ENCODE results near the gene RRAGB. TPM values are rescaled to one million over a fixed set of nuclear protein-coding genes. Genes with fewer than 3 reads are reported as not detected.
A peak's percentile ranks its signal among the peaks of the same experiment; 100 is the strongest.
"Not testable (repeated sequence)": the region's sequence is repeated elsewhere in the genome, so short reads cannot be mapped to it uniquely, and the experiment has no call there.

RRAGB gene, protein sequence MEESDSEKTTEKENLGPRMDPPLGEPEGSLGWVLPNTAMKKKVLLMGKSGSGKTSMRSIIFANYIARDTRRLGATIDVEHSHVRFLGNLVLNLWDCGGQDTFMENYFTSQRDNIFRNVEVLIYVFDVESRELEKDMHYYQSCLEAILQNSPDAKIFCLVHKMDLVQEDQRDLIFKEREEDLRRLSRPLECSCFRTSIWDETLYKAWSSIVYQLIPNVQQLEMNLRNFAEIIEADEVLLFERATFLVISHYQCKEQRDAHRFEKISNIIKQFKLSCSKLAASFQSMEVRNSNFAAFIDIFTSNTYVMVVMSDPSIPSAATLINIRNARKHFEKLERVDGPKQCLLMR
- 16.7 and 17.1 TPM in 2 replicates for total RNA-seq (2014; rRNA removed; shearing (Covaris generic))

DNA sequence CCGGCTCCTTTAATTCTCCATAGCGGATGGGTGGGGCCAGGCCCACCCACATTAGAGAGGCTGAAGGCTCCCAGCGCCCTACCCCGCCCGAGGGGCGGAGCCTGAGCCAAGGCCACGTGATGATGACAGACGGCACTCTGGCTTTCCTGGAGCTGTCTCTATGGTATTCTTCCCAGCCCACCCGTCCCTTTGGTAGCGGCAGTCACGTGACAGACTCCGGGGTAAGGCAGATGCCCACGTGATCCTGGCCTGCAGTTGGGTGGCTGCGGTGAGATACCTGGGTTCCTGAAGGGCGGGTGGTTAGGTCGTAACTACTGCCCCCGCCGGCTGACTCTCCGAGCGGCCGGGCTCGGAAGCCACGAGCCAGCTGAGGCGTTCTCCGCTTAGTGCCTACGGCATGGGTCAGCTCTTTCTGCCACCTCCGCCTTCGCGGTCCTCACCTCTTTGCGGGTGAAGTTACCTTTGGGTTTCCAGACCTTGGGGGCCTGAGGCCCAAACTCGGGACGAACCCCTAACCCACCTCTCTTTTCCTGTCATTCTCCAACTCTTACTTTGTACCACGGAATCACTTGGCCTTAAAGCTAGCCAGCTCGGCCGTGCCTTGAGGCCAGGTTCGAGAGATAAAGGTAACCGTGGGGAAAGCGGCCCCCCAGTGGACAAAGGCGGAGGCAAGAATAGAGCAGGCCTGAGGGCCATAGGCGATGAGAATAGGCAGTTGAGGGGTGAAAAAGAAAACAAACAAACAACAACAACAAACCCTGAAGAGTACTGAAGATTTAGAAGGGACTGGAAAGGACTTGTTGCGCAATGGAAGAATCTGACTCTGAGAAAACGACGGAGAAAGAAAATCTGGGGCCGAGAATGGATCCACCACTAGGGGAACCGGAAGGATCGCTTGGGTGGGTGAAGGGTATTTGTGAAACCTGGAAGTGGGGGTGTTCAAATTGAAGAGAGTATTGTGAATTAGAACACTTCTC lies at the start of gene RRAGB:
RRAGB (plus strand) TSS at position 229 of the 977 bp plus-strand sequence; CDS start at position 808, 579 bp downstream.
- DNase-seq (ENCODE audit: low read depth) = peak; percentile 96

DNA sequence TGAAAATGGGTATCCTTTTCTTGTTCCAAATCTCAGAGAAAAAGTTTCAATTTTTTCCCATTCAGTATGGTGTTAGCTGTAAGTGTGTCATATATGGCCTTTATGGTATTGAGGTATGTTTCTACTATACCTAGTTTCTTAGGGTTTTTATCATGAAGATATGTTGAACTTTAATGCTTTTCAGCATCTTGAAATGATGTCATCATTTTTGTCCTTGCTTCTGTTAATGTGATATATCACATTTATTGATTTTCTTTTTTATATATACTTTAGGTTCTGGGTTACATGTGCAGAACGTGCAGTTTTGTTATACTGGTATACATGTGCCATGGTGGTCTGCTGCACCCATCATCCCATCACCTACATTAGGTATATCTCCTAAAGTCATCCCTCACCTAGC lies 49.5 kb upstream of the RRAGB start:
- DNase-seq (ENCODE audit: low read depth) = no peak

DNA sequence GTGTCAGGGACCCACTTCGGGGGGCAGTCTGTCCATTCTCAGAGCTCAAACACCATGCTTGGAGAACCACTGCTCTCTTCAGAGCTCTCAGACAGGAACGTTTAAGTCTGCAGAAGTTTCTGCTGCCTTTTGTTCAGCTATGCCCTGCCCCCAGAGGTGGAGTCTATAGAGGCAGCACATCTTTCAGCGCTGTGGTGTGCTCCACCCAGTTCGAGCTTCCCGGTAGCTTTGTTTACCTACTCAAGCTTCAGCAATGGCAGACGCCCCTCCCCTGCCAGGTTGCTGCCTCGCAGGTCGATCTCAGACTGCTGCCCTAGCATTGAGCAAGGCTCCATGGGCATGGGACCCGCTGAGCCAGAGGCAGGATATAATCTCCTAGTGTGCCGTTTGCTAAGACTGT lies 29.0 kb upstream of the RRAGB start:
- DNase-seq (ENCODE audit: low read depth) = not testable (repeated sequence)

DNA sequence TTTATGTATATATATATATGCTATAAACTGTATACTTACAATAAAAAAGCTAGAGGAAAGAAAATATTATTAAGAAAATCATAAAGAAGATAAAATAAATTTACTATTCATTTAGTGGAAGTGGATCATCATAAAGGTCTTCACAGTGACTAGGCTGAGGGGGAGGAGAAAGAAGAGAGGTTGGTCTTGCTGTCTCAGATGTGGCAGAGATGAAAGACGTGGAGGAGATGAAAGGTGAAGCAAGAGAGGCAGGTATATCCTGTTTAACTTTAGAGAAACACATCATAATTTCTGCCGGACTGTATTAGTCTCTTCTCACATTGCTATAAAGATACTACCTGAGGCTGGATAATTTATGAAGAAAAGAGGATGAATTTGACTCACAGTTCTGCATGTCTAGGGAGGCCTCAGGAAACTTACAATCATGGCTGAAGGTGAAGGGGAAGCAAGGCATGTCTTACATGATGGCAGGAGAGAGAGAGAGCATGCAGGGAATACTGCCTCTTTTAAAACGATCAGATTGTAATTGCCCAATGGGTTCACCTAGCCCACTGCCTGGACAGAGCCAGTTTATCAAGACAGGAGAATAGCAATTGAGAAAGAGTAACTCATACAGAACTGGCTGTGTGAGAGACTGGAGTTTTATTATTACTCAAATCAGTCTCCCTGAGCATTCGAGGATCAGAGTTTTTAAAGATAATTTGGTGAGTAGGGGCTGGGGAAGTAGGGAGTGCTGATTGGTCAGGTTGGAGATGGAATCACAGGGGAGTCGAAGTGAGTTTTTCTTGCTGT lies 22.1 kb upstream of the RRAGB start:
- DNase-seq (ENCODE audit: low read depth) = no peak

DNA sequence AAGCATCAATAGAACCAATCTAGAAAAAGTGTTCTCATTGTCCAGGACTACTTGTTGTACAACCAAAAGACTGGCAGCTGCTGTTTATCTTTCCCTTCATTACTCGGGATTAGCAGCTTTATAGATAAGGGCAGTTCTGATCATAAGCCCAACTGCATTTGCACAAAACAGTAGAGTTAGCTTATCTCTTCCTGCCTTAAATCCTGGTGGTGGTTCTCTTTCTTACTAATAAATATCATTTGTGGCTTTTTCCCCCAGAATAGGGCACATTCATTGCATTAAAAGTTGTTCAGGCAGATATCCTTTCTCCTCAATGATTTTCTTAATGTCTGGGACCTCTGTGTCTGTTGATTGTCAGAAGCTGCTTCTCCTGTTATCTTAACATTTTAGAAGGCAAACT lies 20.2 kb upstream of the RRAGB start:
- no peak for DNase-seq (ENCODE audit: low read depth)

DNA sequence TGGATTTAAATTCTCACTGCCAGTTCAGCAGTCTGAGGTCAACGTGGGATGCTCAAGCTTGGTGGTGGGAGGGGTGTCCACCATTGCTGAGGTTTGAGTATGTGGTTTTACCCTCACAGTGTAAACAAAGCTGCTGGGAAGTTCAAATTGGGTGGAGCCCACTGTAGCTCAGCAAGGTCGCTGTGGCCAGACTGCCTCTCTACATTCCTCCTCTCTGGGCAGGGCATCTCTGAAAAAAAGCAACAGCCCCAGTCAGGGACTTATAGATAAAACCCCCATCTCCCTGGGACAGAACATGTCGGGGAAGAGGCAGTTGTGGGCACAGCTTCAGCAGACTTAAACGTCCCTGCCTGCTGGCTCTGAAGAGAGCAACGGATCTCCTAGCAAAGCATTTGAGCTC lies 14.9 kb upstream of the RRAGB start:
- DNase-seq (ENCODE audit: low read depth) = no peak

DNA sequence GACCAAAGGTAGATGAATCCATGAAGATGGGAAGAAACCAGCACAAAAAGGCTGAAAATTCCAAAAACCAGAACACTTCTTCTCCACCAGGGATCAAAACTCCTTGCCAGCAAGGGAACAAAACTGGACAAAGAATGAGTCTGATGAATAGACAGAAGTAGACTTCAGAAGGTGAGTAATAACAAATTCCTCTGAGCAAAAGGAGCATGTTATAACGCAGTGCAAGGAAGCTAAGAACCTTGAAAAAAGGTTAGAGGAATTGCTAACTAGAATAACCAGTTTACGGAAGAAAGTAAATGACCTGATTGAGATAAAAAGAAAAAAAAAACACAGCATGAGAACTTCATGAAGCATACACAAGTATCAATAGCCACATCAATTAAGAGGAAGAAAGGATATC lies 14.1 kb upstream of the RRAGB start:
- not testable (repeated sequence) for DNase-seq (ENCODE audit: low read depth)

DNA sequence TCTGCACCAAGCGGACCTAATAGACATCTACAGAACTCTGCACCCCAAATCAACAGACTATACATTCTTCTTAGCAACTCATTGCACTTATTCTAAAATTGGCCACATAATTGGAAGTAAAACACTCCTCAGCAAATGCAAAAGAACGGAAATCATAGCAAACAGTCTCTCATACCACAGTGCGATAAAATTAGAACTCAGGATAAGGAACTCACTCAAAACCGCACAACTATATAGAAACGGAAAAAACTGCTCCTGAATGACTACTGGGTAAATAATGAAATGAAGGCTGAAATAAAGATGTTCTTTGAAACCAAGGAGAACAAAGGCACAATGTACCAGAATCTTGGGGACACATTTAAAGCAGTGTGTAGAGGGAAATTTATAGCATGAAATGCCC lies 12.5 kb upstream of the RRAGB start:
- not testable (repeated sequence) for DNase-seq (ENCODE audit: low read depth)

DNA sequence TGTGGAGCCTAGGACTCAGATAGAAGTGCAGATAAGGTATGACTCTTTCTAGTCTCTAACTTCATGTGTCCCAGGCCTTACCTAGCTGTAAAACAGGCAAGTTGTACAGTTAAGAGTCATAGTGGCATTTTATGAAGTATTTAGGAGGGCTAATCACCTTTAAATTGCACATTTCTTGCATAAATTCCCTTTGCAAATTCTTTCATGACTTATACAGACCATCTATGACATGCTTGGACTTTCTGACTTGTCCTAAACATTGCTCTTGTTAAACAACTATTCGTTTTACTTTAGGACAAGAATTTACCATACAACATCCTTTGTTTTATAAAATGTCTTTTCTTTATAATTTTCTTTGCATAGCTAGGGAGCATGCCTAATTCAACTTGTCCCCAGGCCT lies 7.8 kb upstream of the RRAGB start:
- DNase-seq (ENCODE audit: low read depth) = peak; percentile 49

DNA sequence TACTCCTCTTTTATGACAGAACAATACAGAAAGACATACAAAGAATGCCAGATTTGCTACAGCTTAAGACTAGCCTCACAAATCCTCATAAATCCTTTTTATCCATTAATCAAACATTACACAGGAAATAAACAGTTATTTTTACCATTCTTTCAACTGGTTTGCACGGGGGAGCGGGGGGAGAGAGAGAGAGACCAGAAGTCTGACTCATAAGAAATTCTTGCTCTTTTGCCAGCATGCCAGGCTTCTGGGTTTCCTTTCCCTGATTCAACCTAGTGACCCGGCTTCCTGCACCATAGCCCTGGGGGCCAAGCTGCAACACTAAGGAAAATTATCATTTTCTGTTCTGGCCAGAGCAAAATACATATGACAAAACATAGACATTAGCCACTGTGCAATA lies 6.8 kb upstream of the RRAGB start:
- peak; percentile 91 for DNase-seq (ENCODE audit: low read depth)

DNA sequence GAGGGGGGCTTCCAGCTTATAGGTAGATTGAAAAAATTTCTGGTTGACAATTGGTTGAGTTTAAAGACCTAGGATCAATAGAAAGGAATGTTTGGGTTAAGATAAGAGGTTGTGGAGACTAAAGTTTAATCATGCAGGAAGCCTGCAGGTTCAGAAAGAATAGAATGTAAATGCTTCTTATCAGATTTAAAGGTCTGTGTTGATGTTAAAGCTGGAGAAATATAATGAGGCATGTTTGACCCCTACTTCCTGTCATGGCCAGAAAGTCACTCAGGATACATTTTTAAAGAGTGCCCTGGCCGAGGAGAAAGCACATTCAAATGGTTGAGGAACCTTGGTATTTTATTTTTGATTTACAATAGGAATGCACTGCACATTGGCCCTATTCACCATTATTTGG lies 3.9 kb upstream of the RRAGB start:
- DNase-seq (ENCODE audit: low read depth) = no peak

DNA sequence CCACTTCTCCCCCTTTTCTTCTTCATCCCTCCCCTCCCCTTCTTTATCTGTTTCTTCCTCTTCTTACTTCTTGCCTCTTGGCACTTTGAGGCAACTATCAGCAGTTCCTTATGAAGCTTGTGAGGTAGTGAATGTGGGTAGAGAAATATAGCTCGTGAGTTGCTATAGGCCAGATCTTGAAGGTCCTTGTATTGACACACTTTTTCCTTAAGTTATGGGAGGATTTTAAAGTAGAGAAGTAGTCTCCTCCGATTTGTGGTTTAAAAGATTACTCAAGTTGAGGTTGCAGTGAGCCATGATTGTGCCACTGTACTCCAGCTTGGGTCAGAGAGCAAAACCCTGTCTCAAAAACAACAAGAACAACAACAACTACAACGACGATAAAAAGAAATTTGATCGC lies 3.4 kb upstream of the RRAGB start:
- DNase-seq (ENCODE audit: low read depth) = no peak

DNA sequence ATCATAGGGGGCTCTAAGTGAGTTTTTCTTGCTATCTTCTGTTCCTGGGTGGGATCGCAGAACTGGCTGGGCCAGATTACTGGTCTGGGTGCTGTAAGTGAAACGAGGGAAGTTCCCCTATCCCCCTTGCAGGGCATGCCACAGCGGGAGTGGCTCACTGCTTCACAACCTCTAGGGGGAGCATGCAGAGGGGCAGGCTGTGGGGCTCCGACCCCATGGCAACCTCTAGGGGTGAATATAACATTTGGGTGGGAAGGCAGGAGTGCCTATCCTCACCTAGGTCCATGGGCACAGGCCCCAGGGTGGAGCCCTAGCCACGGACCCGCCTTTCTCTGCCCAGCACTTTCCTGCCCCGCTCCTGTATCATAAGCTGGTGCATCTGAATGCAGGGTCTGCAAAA lies 1.7 kb upstream of the RRAGB start:
- no peak for DNase-seq (ENCODE audit: low read depth)

DNA sequence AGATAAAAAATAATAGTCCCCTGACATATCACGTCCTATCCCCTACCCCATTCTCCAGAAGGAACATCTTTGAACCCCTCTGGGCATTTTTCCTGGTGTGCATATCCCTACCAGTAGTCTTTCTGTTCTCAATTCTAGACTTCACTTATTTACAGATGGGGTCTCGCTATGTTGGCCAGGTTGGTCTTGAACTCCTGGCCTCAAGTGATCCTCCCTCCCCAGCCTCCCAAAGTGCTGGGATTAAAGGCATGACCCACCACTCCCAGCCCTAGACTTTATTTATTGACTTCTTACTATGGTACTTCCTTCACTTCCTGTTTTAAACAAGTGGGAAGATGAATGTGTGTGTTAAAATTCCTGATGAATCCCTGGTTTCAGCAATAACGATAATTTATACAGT lies 612 bp upstream of the RRAGB start:
- no peak for DNase-seq (ENCODE audit: low read depth)

DNA sequence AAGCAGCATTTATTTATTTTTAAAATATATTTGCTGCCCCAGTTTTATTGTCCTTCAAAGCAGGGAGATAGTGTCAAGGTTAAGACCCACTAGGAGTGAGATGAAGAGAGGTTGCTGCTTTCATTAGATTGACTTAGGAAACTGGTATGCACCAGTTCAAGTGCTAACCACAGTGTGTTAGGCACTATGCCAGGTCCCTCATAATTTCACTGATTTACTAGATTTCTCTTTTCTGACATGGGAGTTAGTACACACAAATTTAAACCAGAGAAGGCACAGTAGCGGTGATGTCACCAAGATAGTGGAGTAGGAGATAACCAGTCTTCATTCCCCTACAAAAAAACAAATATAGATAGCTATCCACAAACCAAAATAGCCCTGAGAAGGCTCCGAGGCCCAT lies 14.3 kb downstream of the RRAGB start:
- DNase-seq (ENCODE audit: low read depth) = no peak

DNA sequence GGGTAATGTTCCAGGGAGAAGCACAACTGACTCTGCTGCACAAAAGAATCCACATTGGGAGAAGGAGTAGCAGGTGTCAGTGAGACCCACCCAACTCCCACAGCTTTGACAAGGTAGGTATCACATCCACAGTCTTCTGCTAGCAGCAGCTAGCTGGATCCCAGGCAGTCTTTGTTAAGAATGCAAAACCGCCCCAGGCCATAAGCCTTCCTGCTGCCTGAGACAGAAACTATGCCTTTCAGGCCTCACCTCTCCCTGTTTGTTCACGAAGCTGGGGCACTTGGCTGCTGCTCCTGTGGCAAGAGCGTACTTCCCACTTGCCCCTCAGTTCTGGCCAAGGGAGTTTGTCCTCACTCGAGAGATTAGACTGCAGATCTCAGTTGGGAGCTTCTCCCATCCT lies 21.4 kb downstream of the RRAGB start:
- DNase-seq (ENCODE audit: low read depth) = no peak

DNA sequence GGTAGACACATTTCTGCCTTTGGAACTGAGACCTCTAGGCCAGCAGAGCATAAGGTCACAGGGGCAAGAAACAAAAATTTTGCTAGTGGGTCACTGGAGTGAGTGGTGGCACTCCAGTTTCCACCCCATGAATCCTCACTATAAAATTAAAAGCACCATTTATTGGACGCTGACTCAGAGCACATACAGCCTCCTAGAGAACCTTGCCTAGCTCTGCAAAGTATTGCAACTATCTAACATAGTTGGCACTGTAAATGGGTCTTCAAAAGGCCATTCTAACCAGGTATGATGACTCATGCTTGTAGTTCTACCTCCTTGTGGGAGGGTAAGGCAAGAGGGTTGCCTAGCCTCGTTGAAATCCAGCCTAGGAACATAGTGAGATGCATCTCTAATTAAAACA lies 25.1 kb downstream of the RRAGB start:
- DNase-seq (ENCODE audit: low read depth) = no peak

DNA sequence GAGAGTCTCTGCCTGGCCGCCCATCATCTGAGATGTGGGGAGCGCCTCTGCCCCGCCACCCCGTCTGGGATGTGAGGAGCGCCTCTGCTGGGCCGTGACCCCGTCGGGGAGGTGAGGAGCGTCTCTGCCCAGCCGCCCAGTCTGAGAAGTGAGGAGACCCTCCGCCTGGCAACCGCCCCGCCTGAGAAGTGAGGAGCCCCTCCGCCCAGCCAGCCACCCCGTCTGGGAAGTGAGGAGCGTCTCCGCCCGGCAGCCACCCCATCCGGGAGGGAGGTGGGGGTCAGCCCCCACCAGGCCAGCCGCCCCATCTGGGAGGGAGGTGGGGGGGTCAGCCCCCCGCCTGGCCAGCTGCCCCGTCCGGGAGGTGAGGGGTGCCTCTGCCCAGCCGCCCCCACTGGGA lies 30.9 kb downstream of the RRAGB start:
- DNase-seq (ENCODE audit: low read depth) = not testable (repeated sequence)

DNA sequence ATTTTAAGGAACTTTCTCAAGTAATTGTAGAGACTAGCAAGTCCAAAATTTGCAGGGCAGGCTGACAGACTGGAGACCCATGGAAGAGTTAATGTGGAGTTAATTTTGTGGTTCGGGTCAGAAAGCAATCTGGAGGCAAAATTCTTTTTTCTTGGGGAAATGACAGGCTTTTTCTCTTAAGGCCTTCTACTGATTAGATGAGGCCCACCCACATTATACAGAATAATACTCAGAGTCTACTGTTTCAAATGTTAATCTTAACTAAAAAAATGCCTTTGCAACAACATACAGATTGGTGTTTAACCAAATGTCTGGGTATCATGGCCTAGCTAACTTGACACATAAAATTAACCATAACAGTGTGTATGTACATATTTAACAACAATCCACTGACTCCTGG lies 32.7 kb downstream of the RRAGB start:
- DNase-seq (ENCODE audit: low read depth) = no peak

DNA sequence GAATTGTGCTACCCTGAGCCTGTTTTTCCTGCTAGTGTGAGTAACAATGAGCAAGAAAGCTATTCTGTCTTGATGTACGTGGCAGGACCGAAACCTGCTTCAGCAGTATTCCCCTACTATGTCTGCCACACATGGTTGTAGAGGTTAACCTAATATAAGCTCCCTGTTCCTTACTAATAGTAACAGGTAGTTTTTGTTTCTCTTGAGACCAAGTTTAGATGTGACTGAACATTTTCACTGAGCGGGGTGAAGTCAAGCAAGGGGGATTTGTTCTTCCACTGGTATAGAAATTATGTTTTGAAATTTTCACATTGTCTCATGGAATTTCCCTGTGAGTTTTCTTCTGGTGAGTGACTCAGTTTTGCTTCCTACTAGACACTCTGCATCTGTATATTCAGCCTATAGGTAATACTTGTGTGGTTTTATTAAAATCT lies 37.3 kb downstream of the RRAGB start:
- no peak for DNase-seq (ENCODE audit: low read depth)

DNA sequence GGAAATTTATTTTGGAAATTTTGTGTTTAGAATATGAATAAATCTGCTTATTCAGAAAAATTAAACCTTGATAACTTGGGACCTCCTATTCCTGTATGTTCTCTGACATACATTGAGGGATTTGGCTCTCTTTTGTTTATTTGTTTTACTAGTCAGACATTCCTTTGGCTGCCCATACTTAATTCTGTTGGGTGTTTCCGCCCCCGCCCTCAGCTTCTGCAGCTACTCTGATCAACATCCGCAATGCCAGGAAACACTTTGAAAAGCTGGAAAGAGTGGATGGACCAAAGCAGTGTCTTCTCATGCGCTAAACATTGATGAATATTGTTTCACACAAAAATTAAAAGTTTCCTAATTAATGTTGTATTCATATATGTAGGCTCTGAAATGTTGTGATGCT lies 40.5 kb downstream of the RRAGB start:
- DNase-seq (ENCODE audit: low read depth) = no peak

DNA sequence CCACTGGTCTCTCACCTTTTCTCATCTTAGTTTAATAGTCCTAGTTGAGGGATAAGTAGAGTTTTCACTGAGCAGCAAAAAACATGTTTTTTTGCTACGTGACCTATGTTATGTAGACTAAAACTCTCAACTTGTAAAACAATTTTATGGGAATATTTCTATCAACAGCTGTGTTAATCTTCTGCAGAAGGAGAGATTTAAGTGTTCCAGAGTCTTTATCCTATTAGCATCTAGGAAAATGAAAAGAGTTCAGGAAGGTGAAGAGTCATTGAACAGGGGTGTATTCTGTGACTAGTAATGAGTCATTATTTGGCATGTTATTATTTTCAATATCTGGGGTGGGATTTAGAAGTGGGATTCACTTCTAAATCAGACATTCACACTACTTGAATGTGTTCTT lies 41.9 kb downstream of the RRAGB start:
- DNase-seq (ENCODE audit: low read depth) = no peak
